SK-N-SH (cell line): ENCODE measurements around the gene UBFD1. TPM values are rescaled to one million over a fixed set of nuclear protein-coding genes. Genes with fewer than 3 reads are reported as not detected.

Experiments used
- CTCF ChIA-PET: fragments of 300-600, 350-600 bp; formaldehyde crosslinking; extraction: SDS; loops from one replicate; lab custom pipeline; 2021; lab: Yijun Ruan, JAX
- POLR2A ChIA-PET: fragments of 350-600 bp; sonication (Branson Sonifier 250); formaldehyde crosslinking; extraction: SDS; loops from one replicate; lab custom pipeline; 2020; ENCODE audit warnings: antibody characterized with exemption, inconsistent platforms; lab: Yijun Ruan, JAX
- DNase-seq: peaks from one replicate; pipeline ENCODE4 v3.0.0; 2012
- H2AFZ ChIP-seq: fragments of 200-600 bp; sonication (generic); 2 replicates; pipeline ENCODE4 v1.8.1; 2016; ENCODE audit warnings: antibody characterized with exemption, mild to moderate bottlenecking, low read depth
- H3F3A ChIP-seq: fragments of 200-600 bp; sonication (generic); replicated peaks from 2 replicates; pipeline ENCODE3; 2016; ENCODE audit warnings: antibody characterized with exemption, mild to moderate bottlenecking; ENCODE audit not compliant: insufficient read depth
- H3K27ac ChIP-seq, 2 experiments: fragments of 200-500 bp in 1 of 2; fragments of 200-600 bp in 1 of 2; sonication (Bioruptor generic) in 1 of 2; sonication (generic), shearing (Covaris generic) in 1 of 2; 2 replicates each; pipeline versions ENCODE4 v1.5.1 to v1.6.1; 2014 to 2016; ENCODE audit warnings: low read depth in 2 of 2, inconsistent platforms in 1 of 2, low read length in 1 of 2, mild to moderate bottlenecking in 1 of 2, mixed read lengths in 1 of 2
- H3K27me3 ChIP-seq: fragments of 200-600 bp; sonication (generic), shearing (Covaris generic); 2 replicates; pipeline ENCODE4 v1.6.1; 2016; ENCODE audit warnings: mixed run types; ENCODE audit not compliant: insufficient read depth
- H3K36me3 ChIP-seq, 2 experiments: fragments of 200-500 bp in 1 of 2; fragments of 200-600 bp in 1 of 2; sonication (Bioruptor generic) in 1 of 2; sonication (generic) in 1 of 2; replicated peaks in 1 of 2; 2 replicates each; pipeline versions ENCODE3 to v1.5.1; 2014 to 2016; ENCODE audit warnings: low read length in 1 of 2, mild to moderate bottlenecking in 1 of 2; ENCODE audit not compliant: insufficient read depth in 2 of 2, control insufficient read depth in 1 of 2
- H3K4me1 ChIP-seq, 2 experiments: fragments of 200-500 bp in 1 of 2; fragments of 200-600 bp in 1 of 2; sonication (Bioruptor generic) in 1 of 2; sonication (generic), shearing (Covaris generic) in 1 of 2; 2 replicates each; pipeline versions ENCODE4 v1.5.1 to v1.6.1; 2014 to 2016; ENCODE audit warnings: low read depth in 1 of 2, low read length in 1 of 2, mixed run types in 1 of 2; ENCODE audit not compliant: insufficient read depth in 2 of 2, control insufficient read depth in 1 of 2
- H3K4me2 ChIP-seq: fragments of 200-600 bp; sonication (generic), shearing (Covaris generic); 2 replicates; pipeline ENCODE4 v1.6.1; 2017; ENCODE audit warnings: mixed run types
- H3K4me3 ChIP-seq, 2 experiments: fragments of 200-500 bp in 1 of 2; fragments of 200-600 bp in 1 of 2; sonication (Bioruptor generic) in 1 of 2; sonication (generic), shearing (Covaris generic) in 1 of 2; 2 replicates each; pipeline versions ENCODE4 v1.5.1 to v1.8.1; 2014 to 2016; ENCODE audit warnings: low read depth in 2 of 2, inconsistent platforms in 1 of 2, low read length in 1 of 2, mild to moderate bottlenecking in 1 of 2, mixed read lengths in 1 of 2, moderate library complexity in 1 of 2
- H3K79me2 ChIP-seq: fragments of 200-600 bp; sonication (generic); 2 replicates; pipeline ENCODE4 v1.8.1; 2017; ENCODE audit warnings: mild to moderate bottlenecking; ENCODE audit not compliant: insufficient read depth
- H3K9ac ChIP-seq: fragments of 200-600 bp; sonication (generic); 2 replicates; pipeline ENCODE4 v1.6.1; 2017; ENCODE audit warnings: mixed run types
- H3K9me2 ChIP-seq: fragments of 200-600 bp; sonication (generic); 2 replicates; pipeline ENCODE4 v1.6.1; 2017; ENCODE audit warnings: mixed run types
- H3K9me3 ChIP-seq: fragments of 200-600 bp; sonication (generic); 2 replicates; pipeline ENCODE4 v1.6.1; 2017; ENCODE audit warnings: mixed run types, mild to moderate bottlenecking, moderate library complexity
- H4K20me1 ChIP-seq: fragments of 200-600 bp; sonication (generic); 2 replicates; pipeline ENCODE4 v1.6.1; 2017; ENCODE audit warnings: mild to moderate bottlenecking, mixed run types; ENCODE audit not compliant: insufficient read depth
- CHD2 ChIP-seq: fragments of 150-350 bp; IDR thresholded peaks from 2 replicates; pipeline ENCODE4 v1.6.1; 2018; ENCODE audit warnings: low read length; ENCODE audit not compliant: partially characterized antibody
- CTCF ChIP-seq: fragments of 200-600 bp; sonication (generic); IDR thresholded peaks from 2 replicates; pipeline ENCODE4 v1.6.1; 2017; ENCODE audit warnings: antibody characterized with exemption, mild to moderate bottlenecking, moderate library complexity
- ELF1 ChIP-seq: IDR thresholded peaks from 2 replicates; pipeline ENCODE4 v1.4.0; 2012
- EZH2phosphoT487 ChIP-seq: fragments of 200-600 bp; sonication (generic); IDR thresholded peaks from 2 replicates; pipeline ENCODE4 v1.6.1; 2017; ENCODE audit warnings: low read depth, mixed run types, mild to moderate bottlenecking, antibody characterized with exemption, moderate library complexity, borderline replicate concordance
- FOSL2 ChIP-seq: IDR thresholded peaks from 2 replicates; pipeline ENCODE4 v1.4.0; 2012; ENCODE audit warnings: low read depth, mild to moderate bottlenecking, moderate library complexity, borderline replicate concordance
- FOXJ3 ChIP-seq: sonication (generic); formaldehyde crosslinking; IDR thresholded peaks from 2 replicates; pipeline ENCODE4 v1.5.1; 2020; ENCODE audit warnings: mild to moderate bottlenecking, missing genetic modification reagents
- GABPA ChIP-seq: IDR thresholded peaks from 2 replicates; pipeline ENCODE4 v1.4.0; 2012; ENCODE audit warnings: low read depth, mild to moderate bottlenecking
- GATA2 ChIP-seq: sonication (generic); formaldehyde crosslinking; IDR thresholded peaks from 2 replicates; pipeline ENCODE4 v1.5.0; 2020; ENCODE audit warnings: mild to moderate bottlenecking, missing genetic modification reagents
- IRF3 ChIP-seq: fragments of 150-350 bp; IDR thresholded peaks from 2 replicates; pipeline ENCODE4 v1.6.1; 2016; ENCODE audit warnings: mild to moderate bottlenecking, low read depth, low read length
- JUND ChIP-seq: IDR thresholded peaks from 2 replicates; pipeline ENCODE4 v1.4.0; 2012
- MEF2A ChIP-seq: IDR thresholded peaks from 2 replicates; pipeline ENCODE4 v1.4.0; 2012; ENCODE audit warnings: low read depth, borderline replicate concordance
- MXI1 ChIP-seq: IDR thresholded peaks from 2 replicates; pipeline ENCODE4 v1.6.1; 2012; ENCODE audit warnings: mild to moderate bottlenecking, low read depth, low read length, improper control_type of control experiment
- RAD21 ChIP-seq: IDR thresholded peaks from 2 replicates; pipeline ENCODE4 v1.6.1; 2012; ENCODE audit warnings: mild to moderate bottlenecking, low read length
- RCOR1 ChIP-seq: fragments of 150-350 bp; IDR thresholded peaks from 2 replicates; pipeline ENCODE4 v1.6.1; 2017; ENCODE audit warnings: antibody characterized with exemption, low read length
- RXRA ChIP-seq: IDR thresholded peaks from 2 replicates; pipeline ENCODE4 v1.4.0; 2012; ENCODE audit warnings: low read depth, mild to moderate bottlenecking, borderline replicate concordance
- SMC3 ChIP-seq: IDR thresholded peaks from 2 replicates; pipeline ENCODE4 v1.6.1; 2012; ENCODE audit warnings: low read depth, low read length, improper control_type of control experiment
- TEAD4 ChIP-seq: IDR thresholded peaks from 2 replicates; pipeline ENCODE4 v1.4.0; 2012; ENCODE audit warnings: mild to moderate bottlenecking, borderline replicate concordance; ENCODE audit not compliant: insufficient read depth
- USF2 ChIP-seq: fragments of 150-350 bp; IDR thresholded peaks from 2 replicates; pipeline ENCODE4 v1.6.1; 2017; ENCODE audit warnings: antibody characterized with exemption, low read length, low read depth, borderline replicate concordance
- WGBS: methylation state at CpG from one replicate; pipeline ENCODE4 v1.1.6; 2017; ENCODE audit warnings: low lambda C conversion rate; 5-methylcytosine and 5-hydroxymethylcytosine counted together
- polyA plus RNA-seq, 3 experiments: library from polyadenylated mRNA; depleted of rRNA; stranded (reverse); fragments of >200 nt; gene quantifications; 2 replicates each; pipeline ENCODE4 v1.2.3, GENCODE V29; 2012

UBFD1 gene
- polyA plus RNA-seq, 1 of the 3 experiments (the other 2 are of a cell fraction), result 66.1 TPM

DNA sequence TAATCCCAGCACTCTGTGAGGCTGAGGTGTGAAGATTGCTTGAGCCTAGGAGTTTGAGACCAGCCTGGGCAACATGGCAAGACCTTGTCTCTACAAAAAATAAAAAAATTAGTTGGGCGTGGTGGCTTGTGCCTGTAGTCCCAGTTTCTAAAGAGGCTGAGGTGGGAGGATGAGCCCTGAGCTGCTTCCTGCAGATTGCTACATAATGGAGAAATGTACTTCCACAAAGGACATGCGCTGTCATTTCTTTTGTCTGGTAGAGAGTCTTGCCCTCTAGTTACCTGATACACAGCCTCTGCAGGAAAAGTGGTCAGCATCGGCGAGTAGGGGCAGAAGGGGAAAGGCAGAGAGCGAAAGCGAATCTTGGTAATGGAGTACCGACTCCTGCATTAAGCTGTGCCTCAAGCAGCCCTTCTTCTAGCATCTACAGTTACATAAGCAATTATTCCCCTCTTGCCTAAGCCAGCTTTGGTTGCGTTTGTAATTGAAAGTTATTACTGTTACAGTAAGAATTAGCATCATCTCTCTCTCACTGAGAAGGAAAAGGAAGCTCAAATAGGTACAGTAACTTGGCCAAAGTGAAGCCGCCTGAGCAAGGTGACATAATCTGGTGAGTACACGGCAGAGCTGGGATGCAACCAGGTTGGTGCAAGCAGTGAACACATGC, 28.8 kb upstream of the UBFD1 start:
- Histone ChIP-seq H3K79me2 (no peaks in the 10 kb centered on the region), H3F3A (no peaks in the 10 kb centered on the region), H4K20me1 (no peaks in the 10 kb centered on the region), H3K4me1 (no peaks in the 10 kb centered on the region), H3K27ac (no peak overlapping the region), H3K4me2 (no peak overlapping the region), H3K9ac (no peak overlapping the region), H3K36me3 (peaks cover 22 to 43% of the 10 kb centered on the region in 2 experiments), H3K9me3 (no peaks in the 10 kb centered on the region), H2AFZ (no peak overlapping the region), H3K27me3 (no peaks in the 10 kb centered on the region), H3K9me2 (no peaks in the 10 kb centered on the region), H3K4me3 (no peak overlapping the region)
- 93% methylated on average over 10 of the region's 10 CpGs for WGBS
- no peak for DNase-seq
- POLR2A ChIA-PET, result no interaction called here
- TF ChIP-seq MEF2A, result no peak
- TF ChIP-seq RAD21, result no peak
- no peak for TF ChIP-seq EZH2phosphoT487
- no peak for TF ChIP-seq FOSL2
- TF ChIP-seq MXI1, result no peak
- TF ChIP-seq GATA2 (CRISPR knock-in tag), result no peak
- TF ChIP-seq RCOR1, result no peak
- no peak for TF ChIP-seq FOXJ3 (CRISPR knock-in tag)
- TF ChIP-seq RXRA, result no peak
- no peak for TF ChIP-seq SMC3
- TF ChIP-seq GABPA, result no peak
- no peak for TF ChIP-seq IRF3
- TF ChIP-seq USF2, result no peak
- TF ChIP-seq CHD2, result no peak
- no peak for TF ChIP-seq TEAD4
- no peak for TF ChIP-seq JUND
- no peak for TF ChIP-seq CTCF
- no peak for TF ChIP-seq ELF1
- CTCF ChIA-PET, result interaction anchor here (1.1 kb wide), 1 partner anchor 20 kb away, joined by 3 read pairs; no protein-coding TSS in a partner anchor
